DMS114 treated with DMSO at 0.1 percent for 48 hours (cell line): ENCODE results near the gene IGFBP2.
A peak's percentile ranks its signal among the peaks of the same experiment; 100 is the strongest.

Source experiments
- DNase-seq: peaks from one replicate; lab custom pipeline; 2025; ENCODE audit not compliant: unreplicated experiment; lab: John Stamatoyannopoulos, UW

IGFBP2 gene

DNA sequence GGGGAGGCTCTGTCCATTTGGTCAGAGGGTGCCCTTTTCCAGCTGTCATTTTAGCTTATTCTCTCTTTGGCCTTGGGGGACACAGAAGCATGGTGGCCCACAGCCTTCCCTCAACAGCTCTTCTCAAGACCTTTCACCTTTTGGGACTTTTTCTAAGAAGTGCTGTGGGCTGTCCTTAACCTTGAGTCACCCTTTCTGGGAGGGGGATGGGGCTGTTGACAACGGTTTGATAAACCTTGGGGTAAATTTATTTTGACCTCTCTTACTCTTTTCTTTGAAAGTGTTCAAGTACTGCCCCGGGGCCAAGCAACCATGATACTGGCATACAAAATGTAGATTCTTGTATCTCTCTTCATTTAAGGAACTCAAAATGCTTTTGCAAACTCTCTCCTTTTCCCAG is 48.5 kb downstream of the IGFBP2 start:
- no peak for DNase-seq

DNA sequence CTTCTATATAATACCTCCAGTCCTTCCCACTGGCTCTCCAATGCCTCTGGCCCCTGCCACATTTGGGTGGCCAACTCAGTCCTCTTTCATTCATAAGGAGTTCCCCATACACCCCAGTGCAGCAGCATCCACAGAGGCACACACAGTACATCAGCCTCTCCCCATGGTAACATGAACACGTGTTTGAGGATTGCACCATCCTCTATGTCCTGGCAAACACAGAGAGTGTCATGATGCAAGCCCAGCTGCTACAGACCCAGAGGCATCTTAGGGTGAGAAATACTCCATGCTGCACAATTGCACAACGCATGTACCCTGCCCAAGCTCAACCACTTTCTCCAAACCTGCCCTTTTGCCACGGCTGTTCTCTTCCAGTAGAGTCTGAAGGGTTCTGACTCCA is 50.6 kb downstream of the IGFBP2 start:
- no peak for DNase-seq

GRCh38 chr2:216685327-216685875 is 52.2 kb downstream of the IGFBP2 start:
- DNase-seq = no peak

DNA sequence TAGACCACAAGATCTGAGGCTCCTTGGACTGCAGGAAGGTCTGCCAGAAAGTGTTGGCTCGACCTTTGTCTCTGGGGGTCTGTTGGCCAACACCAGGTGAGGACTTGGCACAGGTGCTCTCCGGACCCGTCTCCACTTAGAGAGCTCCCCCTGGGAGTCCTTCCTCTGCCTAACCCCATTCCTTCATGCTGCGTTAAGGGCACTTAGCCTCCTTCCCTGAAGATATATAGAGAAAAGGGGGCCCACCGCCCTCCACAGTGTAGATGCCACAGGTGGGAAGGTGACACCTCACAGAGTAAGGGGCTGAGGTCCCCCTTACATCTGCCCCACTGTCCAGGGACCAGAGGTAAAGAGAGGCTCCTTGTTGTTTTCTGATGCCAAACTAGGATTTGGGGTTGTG is 53.9 kb downstream of the IGFBP2 start:
- no peak for DNase-seq

- DNase-seq = no peak
Measured at GRCh38 chr2:216687646-216688045, 54.4 kb downstream of the IGFBP2 start.

GRCh38 chr2:216688731-216689340 is 55.6 kb downstream of the IGFBP2 start:
- DNase-seq = no peak

GRCh38 chr2:216689397-216689796 is 56.2 kb downstream of the IGFBP2 start:
- no peak for DNase-seq

GRCh38 chr2:216690456-216690852 is 57.2 kb downstream of the IGFBP2 start:
- DNase-seq = no peak

- DNase-seq = no peak
Measured at GRCh38 chr2:216690853-216691741, 57.9 kb downstream of the IGFBP2 start.

GRCh38 chr2:216692636-216693413 is 59.6 kb downstream of the IGFBP2 start:
- peak; percentile 61 for DNase-seq

DNA sequence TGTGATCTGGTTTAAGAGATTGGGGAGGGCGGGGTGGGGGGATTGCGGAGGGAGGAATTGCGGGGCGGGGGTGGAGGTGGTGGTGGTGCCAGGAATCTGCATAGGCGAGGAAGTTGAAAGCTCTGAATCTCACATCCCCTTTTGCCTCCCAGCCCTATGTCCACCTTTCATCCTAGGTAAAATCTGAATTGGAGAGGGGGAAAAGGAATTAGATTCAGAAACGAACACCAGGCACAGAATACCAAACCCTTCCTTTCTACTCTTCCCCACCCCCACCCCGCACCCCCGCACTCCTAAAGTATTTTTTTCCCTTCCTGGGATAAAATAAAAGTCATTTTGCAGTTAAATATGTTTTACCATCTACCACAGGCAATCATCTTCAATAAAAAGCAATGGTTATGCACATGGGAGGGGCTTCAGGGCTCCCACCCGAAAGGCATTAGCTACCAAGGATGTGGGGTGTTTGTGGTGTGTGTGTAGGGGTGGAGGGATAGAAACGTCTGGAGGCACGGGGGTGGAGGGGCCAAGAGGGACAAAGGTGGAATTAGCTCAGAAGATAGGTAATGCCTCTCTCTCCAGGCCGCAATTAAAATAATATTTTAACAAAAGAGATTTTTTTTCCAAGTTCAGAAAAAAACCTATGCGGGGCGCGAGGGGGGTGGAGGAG is 60.3 kb downstream of the IGFBP2 start:
- DNase-seq = no peak

DNA sequence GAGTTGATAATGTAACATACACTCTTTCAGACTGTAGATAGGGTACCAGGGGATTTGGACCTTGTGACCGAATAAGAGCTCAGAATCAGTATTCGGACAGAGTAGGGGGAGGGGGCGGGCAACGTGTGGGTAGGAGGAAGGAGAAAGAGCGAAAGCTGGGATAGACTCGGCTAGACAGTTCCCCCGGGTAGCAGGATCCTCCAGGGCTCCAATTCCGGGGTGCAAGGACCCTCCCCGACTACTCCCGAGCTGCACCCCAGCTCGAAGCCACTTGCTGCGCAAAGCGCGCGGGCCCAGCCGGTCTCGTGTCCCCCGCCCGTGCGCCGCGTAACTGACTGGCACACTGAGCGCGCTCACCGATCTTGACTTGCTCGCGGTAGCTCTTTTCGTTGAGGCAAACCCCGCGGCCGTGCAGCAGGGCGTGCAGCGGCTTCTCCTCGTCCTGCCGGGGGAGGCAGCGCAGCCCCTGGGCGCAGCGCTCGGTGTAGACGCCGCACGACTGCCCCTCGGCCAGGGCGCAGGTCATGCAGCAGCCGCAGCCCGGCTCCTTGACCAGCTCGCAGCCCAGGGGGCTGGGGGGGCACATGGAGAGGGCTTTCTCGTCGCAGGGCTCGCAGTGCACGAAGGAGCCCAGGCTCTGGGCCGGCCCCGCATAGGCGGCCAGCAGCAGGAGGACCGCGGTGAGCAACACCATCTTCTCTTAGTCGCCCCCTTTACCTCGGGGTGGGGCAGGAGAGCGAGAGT is 61.0 kb downstream of the IGFBP2 start:
- DNase-seq = no peak

- DNase-seq = no peak
Measured at GRCh38 chr2:216694826-216695217, 61.6 kb downstream of the IGFBP2 start.

- DNase-seq = no peak
Measured at GRCh38 chr2:216695401-216695821, 62.2 kb downstream of the IGFBP2 start, which contains the start of gene IGFBP5. Gene IGFBP5, minus strand, starts transcription at chr2:216695549. Its CDS starts 774 bp downstream, at chr2:216694775.

GRCh38 chr2:216696321-216696720 is 63.1 kb downstream of the IGFBP2 start:
- DNase-seq = no peak

- peak; percentile 34 for DNase-seq
Measured at GRCh38 chr2:216696751-216697560, 63.7 kb downstream of the IGFBP2 start.

DNA sequence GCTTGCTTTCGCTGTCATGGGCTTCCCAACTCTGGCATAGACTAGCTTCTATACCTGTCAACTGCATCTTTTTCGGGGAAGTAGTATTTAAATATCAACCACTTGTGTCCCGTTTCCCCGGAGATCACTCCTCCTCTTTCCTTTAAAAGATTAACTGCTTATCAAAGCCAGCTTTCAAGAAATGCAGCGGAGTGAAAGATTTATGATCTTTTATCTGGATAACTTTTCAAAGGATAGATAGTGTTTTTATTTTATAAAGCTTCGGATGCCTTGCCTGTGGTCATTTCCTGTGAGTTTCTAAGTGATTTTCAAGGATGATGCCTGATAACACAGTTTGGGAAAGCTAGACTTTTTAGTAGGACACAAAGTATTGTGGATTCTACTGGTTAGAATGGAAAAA is 65.1 kb downstream of the IGFBP2 start:
- DNase-seq = no peak

GRCh38 chr2:216698895-216699294 is 65.7 kb downstream of the IGFBP2 start:
- peak; percentile 65 for DNase-seq

DNA sequence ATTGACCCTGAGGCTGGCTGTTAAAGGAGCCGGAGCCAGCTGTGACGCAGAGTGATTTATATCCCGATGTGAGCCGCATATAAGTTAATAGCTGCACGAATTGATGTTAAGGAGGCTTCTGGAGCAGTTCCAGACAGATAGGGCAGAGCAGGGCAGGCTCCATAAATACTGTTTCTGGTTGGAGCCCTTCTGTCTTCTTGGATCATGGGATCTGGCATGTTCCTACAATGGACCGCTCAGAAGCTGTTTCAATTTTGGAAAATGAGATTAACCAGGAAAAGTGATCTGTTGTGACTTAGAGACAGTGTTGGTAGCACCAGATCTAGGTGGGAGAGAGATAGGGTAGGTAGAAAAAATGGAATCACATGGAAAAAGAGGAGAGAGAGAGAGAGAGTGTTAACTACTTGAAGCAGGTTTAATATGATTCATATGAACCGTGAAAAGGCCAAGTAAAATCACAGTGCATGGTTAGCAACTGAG is 66.9 kb downstream of the IGFBP2 start:
- DNase-seq = no peak
